HepG2 (cell line): ENCODE measurements around the gene PLEKHG4. TPM values are rescaled to one million over a fixed set of nuclear protein-coding genes. Genes with fewer than 3 reads are reported as not detected.

Experiments
- BORCS8-MEF2B ChIP-seq: sonication (generic); formaldehyde crosslinking; IDR thresholded peaks from 2 replicates; pipeline ENCODE4 v1.8.0; 2022; ENCODE audit warnings: mild to moderate bottlenecking, missing genetic modification reagents
- NFIB ChIP-seq: sonication (generic); formaldehyde crosslinking; IDR thresholded peaks from 2 replicates; pipeline ENCODE4 v1.9.0; 2021; ENCODE audit warnings: missing genetic modification reagents, mild to moderate bottlenecking, borderline replicate concordance
- NFIC ChIP-seq: IDR thresholded peaks from 2 replicates; pipeline ENCODE4 v1.6.1; 2012; ENCODE audit warnings: mild to moderate bottlenecking, low read length, inconsistent platforms
- POLR2G ChIP-seq: fragments of 200-400 bp; formaldehyde crosslinking; IDR thresholded peaks from 2 replicates; pipeline ENCODE4 v1.6.1; 2018; ENCODE audit warnings: mild to moderate bottlenecking, low read depth, low read length, moderate library complexity
- RFX3 ChIP-seq: IDR thresholded peaks from 2 replicates; pipeline ENCODE4 v1.6.1; 2016; ENCODE audit warnings: missing biosample characterization, missing genetic modification reagents
- SALL1 ChIP-seq: sonication (generic); formaldehyde crosslinking; IDR thresholded peaks from 2 replicates; pipeline ENCODE4 v1.8.0; 2022; ENCODE audit warnings: mild to moderate bottlenecking, missing genetic modification reagents
- SNAI1 ChIP-seq: sonication (generic); formaldehyde crosslinking; IDR thresholded peaks from 2 replicates; pipeline ENCODE4 v1.5.0; 2020; ENCODE audit warnings: mild to moderate bottlenecking, missing genetic modification reagents, borderline replicate concordance
- TBP ChIP-seq: sonication (generic); formaldehyde crosslinking; IDR thresholded peaks from 2 replicates; pipeline ENCODE4 v1.5.0; 2020; ENCODE audit warnings: missing genetic modification reagents
- ZBTB38 ChIP-seq: sonication (generic); formaldehyde crosslinking; IDR thresholded peaks from 2 replicates; pipeline ENCODE4 v1.5.1; 2020; ENCODE audit warnings: mild to moderate bottlenecking, missing genetic modification reagents
- ZMYM3 ChIP-seq: sonication (generic); formaldehyde crosslinking; IDR thresholded peaks from 2 replicates; pipeline ENCODE4 v1.5.1; 2020; ENCODE audit warnings: mild to moderate bottlenecking, missing genetic modification reagents
- ZNF333 ChIP-seq: sonication (generic); formaldehyde crosslinking; IDR thresholded peaks from 2 replicates; pipeline ENCODE4 v1.4.0; 2020; ENCODE audit warnings: mild to moderate bottlenecking, missing genetic modification reagents, borderline replicate concordance
- ZNF343 ChIP-seq: sonication (generic); formaldehyde crosslinking; IDR thresholded peaks from 2 replicates; pipeline ENCODE4 v1.4.0; 2020; ENCODE audit warnings: mild to moderate bottlenecking, missing genetic modification reagents
- ZNF468 ChIP-seq: sonication (generic); formaldehyde crosslinking; IDR thresholded peaks from 2 replicates; pipeline ENCODE4 v1.8.0; 2022; ENCODE audit warnings: mild to moderate bottlenecking, moderate library complexity, missing genetic modification reagents
- ZNF496 ChIP-seq: sonication (generic); formaldehyde crosslinking; IDR thresholded peaks from 2 replicates; pipeline ENCODE4 v1.8.1; 2023; ENCODE audit warnings: mild to moderate bottlenecking, moderate library complexity, missing genetic modification reagents; ENCODE audit not compliant: insufficient replicate concordance
- ZNF543 ChIP-seq: sonication (generic); formaldehyde crosslinking; IDR thresholded peaks from 2 replicates; pipeline ENCODE4 v1.4.0; 2020; ENCODE audit warnings: mild to moderate bottlenecking, missing genetic modification reagents
- ZNF589 ChIP-seq: sonication (generic); formaldehyde crosslinking; conservative IDR thresholded peaks from 2 replicates; pipeline ENCODE4 v1.8.0; 2022; ENCODE audit warnings: mild to moderate bottlenecking, moderate library complexity, missing genetic modification reagents
- ZNF678 ChIP-seq: sonication (generic); formaldehyde crosslinking; IDR thresholded peaks from 2 replicates; pipeline ENCODE4 v1.4.0; 2020; ENCODE audit warnings: mild to moderate bottlenecking, missing genetic modification reagents
- ZNF737 ChIP-seq: sonication (generic); formaldehyde crosslinking; IDR thresholded peaks from 2 replicates; pipeline ENCODE4 v1.5.0; 2020; ENCODE audit warnings: missing genetic modification reagents, mild to moderate bottlenecking, borderline replicate concordance
- ZNF749 ChIP-seq: sonication (generic); formaldehyde crosslinking; IDR thresholded peaks from 2 replicates; pipeline ENCODE4 v1.8.0; 2022; ENCODE audit warnings: mild to moderate bottlenecking, missing genetic modification reagents, moderate library complexity, borderline replicate concordance
- ZNF773 ChIP-seq: sonication (generic); formaldehyde crosslinking; IDR thresholded peaks from 2 replicates; pipeline ENCODE4 v1.4.0; 2020; ENCODE audit warnings: missing genetic modification reagents, borderline replicate concordance
- ZNF839 ChIP-seq: sonication (generic); formaldehyde crosslinking; IDR thresholded peaks from 2 replicates; pipeline ENCODE4 v1.4.0; 2020; ENCODE audit warnings: missing genetic modification reagents, mild to moderate bottlenecking, borderline replicate concordance
- polyA plus RNA-seq, 8 experiments: library from polyadenylated mRNA; depleted of rRNA in 3 of 8; stranded (reverse) in 7 of 8; unstranded in 1 of 8; fragments of >200 nt; fragmentation: Illumina TruSeq in 4 of 8; extraction: Trizol in 4 of 8; gene quantifications; 2 replicates each; pipeline versions ENCODE4 v1.2.1 to v1.2.3, GENCODE V29; 2011 to 2016; ENCODE audit warnings: low read depth in 4 of 8, missing spikeins in 1 of 8, mixed read lengths in 1 of 8; ENCODE audit not compliant: insufficient read depth in 1 of 8
- total RNA-seq, 5 experiments: library from RNA; depleted of rRNA; stranded (reverse); fragments of >200 nt; fragmentation: Illumina TruSeq; extraction: Trizol; gene quantifications; 2 replicates each; pipeline ENCODE4 v1.2.3, GENCODE V29; 2016; ENCODE audit warnings: low read depth in 1 of 5
- TF ChIP-seq, protein P1 (sequence below): sonication (generic); formaldehyde crosslinking; IDR thresholded peaks from 2 replicates; pipeline ENCODE4 v1.4.0; 2020; ENCODE audit warnings: mild to moderate bottlenecking, missing genetic modification reagents
- TF ChIP-seq, protein P2 (sequence below): sonication (generic); formaldehyde crosslinking; IDR thresholded peaks from 2 replicates; pipeline ENCODE4 v1.4.0; 2020; ENCODE audit warnings: missing genetic modification reagents, borderline replicate concordance
- TF ChIP-seq, protein P3 (sequence below): sonication (generic); formaldehyde crosslinking; IDR thresholded peaks from 2 replicates; pipeline ENCODE4 v1.4.0; 2020; ENCODE audit warnings: missing genetic modification reagents; ENCODE audit errors: not compliant biosample characterization

Gene PLEKHG4
- total and polyA plus RNA-seq, 2 of the 13 experiments (the other 11 are each of a cell fraction or from before 2014, with no cell fraction given), result 7.1 to 13.6 TPM

DNA sequence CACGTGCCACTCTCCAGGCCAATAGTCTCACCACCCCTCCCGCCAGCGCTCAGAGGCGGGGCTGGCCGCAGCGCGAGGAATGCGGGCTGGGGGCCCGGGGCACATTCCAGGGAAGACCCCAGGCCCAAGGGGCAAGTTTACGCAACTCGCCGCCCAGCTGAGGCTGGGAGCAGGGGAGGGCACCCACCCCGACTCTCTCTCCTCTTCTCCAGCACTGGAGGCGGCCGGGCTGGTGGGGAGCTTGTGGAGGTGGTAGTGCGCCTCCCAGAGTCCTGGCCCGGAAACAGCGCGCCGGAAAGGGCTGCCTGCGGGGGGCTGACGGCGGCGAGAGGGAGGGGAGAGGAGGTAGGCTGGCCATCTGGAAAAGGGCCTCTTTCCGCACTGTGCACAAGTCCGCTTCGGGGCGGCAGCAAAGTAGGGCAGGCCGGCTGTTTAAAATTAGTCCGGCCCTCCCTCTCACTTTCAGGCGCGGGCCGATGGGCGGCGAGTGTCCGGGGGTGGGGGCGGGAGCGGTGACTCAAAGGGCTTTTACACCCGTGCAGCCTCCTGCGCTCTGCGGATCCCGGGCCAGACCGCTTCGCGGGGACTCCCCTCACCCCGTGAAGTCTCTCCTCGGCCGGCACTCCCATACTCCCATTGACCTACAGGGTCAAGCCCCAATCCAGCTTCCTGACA, 33.1 kb upstream of the PLEKHG4 start (continued):
- TF ChIP-seq ZBTB38 (CRISPR knock-in tag) (no peak; the same call in none of the 2 replicates), ZNF333 (no peak; the same call in none of the 2 replicates), NFIB (CRISPR knock-in tag) (no peak), ZNF496 (CRISPR knock-in tag) (no peak), ZNF468 (CRISPR knock-in tag) (no peak), ZNF749 (CRISPR knock-in tag) (peak; percentile 82; the same call in 1 of the 2 replicates), ZNF737 (CRISPR knock-in tag) (0 out of 2 replicates have a peak, but pooled peaks have one; percentile 38), SNAI1 (peak; percentile 94), ZMYM3 (peak; percentile 53; the same call in 1 of the 2 replicates), ZNF343 (CRISPR knock-in tag) (no peak; the same call in 1 of the 2 replicates), POLR2G (peak; percentile 86), ZNF839 (CRISPR knock-in tag) (peak; percentile 92; the same call in 1 of the 2 replicates), TBP (CRISPR knock-in tag) (no peak), SALL1 (peak; percentile 95), ZNF678 (CRISPR knock-in tag) (no peak), BORCS8-MEF2B (peak; percentile 94), ZNF543 (CRISPR knock-in tag) (peak; percentile 94), ZNF773 (peak; percentile 82; the same call in 1 of the 2 replicates), NFIC (no peak), ZNF589 (CRISPR knock-in tag) (no peak; the same call in 1 of the 2 replicates), RFX3 (no peak)
- TF ChIP-seq, protein P1, sequence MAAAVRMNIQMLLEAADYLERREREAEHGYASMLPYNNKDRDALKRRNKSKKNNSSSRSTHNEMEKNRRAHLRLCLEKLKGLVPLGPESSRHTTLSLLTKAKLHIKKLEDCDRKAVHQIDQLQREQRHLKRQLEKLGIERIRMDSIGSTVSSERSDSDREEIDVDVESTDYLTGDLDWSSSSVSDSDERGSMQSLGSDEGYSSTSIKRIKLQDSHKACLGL, result peak; percentile 85
- TF ChIP-seq, protein P2, sequence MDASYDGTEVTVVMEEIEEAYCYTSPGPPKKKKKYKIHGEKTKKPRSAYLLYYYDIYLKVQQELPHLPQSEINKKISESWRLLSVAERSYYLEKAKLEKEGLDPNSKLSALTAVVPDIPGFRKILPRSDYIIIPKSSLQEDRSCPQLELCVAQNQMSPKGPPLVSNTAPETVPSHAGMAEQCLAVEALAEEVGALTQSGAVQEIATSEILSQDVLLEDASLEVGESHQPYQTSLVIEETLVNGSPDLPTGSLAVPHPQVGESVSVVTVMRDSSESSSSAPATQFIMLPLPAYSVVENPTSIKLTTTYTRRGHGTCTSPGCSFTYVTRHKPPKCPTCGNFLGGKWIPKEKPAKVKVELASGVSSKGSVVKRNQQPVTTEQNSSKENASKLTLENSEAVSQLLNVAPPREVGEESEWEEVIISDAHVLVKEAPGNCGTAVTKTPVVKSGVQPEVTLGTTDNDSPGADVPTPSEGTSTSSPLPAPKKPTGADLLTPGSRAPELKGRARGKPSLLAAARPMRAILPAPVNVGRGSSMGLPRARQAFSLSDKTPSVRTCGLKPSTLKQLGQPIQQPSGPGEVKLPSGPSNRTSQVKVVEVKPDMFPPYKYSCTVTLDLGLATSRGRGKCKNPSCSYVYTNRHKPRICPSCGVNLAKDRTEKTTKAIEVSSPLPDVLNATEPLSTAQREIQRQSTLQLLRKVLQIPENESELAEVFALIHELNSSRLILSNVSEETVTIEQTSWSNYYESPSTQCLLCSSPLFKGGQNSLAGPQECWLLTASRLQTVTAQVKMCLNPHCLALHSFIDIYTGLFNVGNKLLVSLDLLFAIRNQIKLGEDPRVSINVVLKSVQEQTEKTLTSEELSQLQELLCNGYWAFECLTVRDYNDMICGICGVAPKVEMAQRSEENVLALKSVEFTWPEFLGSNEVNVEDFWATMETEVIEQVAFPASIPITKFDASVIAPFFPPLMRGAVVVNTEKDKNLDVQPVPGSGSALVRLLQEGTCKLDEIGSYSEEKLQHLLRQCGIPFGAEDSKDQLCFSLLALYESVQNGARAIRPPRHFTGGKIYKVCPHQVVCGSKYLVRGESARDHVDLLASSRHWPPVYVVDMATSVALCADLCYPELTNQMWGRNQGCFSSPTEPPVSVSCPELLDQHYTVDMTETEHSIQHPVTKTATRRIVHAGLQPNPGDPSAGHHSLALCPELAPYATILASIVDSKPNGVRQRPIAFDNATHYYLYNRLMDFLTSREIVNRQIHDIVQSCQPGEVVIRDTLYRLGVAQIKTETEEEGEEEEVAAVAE (CRISPR knock-in tag), result peak; percentile 29; the same call in 1 of the 2 replicates
- TF ChIP-seq, protein P3, sequence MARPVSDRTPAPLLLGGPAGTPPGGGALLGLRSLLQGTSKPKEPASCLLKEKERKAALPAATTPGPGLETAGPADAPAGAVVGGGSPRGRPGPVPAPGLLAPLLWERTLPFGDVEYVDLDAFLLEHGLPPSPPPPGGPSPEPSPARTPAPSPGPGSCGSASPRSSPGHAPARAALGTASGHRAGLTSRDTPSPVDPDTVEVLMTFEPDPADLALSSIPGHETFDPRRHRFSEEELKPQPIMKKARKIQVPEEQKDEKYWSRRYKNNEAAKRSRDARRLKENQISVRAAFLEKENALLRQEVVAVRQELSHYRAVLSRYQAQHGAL (CRISPR knock-in tag), result peak; percentile 17
